Activated B cell treated with CpG ODN at 0.5 μM for 24 hours (primary cell): Measurements from ENCODE around the gene SMOC2. TPM values are rescaled to one million over a fixed set of nuclear protein-coding genes. Genes with fewer than 3 reads are reported as not detected.

ENCODE experiments used
- ATAC-seq: fragments of 200-7000 bp; cut with Tn5 transposase; one replicate; pipeline ENCODE4 v1.10.0; 2021; ENCODE audit warnings: low read depth, mild to moderate bottlenecking, moderate library complexity
- CTCF ChIA-PET: fragments of 350-600 bp; sonication (Branson Sonifier 250); formaldehyde crosslinking; loops from one replicate; lab custom pipeline; 2021; ENCODE audit warnings: antibody characterized with exemption; lab: Charles Lee
- POLR2A ChIA-PET: fragments of 350-600 bp; sonication (Branson Sonifier 250); formaldehyde crosslinking; loops from one replicate; lab custom pipeline; 2021; ENCODE audit warnings: antibody characterized with exemption; lab: Charles Lee
- DNase-seq: peaks from one replicate; pipeline ENCODE4 v3.0.0; 2022
- H3K27ac Mint-ChIP-seq: one replicate; pipeline ENCODE4 v1.8.0; 2020; ENCODE audit warnings: mixed read lengths
- H3K27me3 Mint-ChIP-seq: one replicate; pipeline ENCODE4 v1.8.0; 2021; ENCODE audit warnings: mixed read lengths
- H3K36me3 Mint-ChIP-seq: one replicate; pipeline ENCODE4 v1.8.0; 2021; ENCODE audit warnings: low read depth, mixed read lengths
- H3K4me1 Mint-ChIP-seq: one replicate; pipeline ENCODE4 v1.8.0; 2021; ENCODE audit warnings: mixed read lengths
- H3K4me3 Mint-ChIP-seq: one replicate; pipeline ENCODE4 v1.8.0; 2020; ENCODE audit warnings: mild to moderate bottlenecking, mixed read lengths
- H3K9me3 Mint-ChIP-seq: one replicate; pipeline ENCODE4 v1.8.0; 2020; ENCODE audit warnings: mixed read lengths
- intact Hi-C: fragments of 100-400 bp; cut with micrococcal nuclease; formaldehyde crosslinking; loops from one replicate; pipeline ENCODE4 v1.15.1; 2024
- total RNA-seq: library from RNA; stranded (reverse); gene quantifications from 2 replicates; pipeline ENCODE4 v1.2.3, GENCODE V29; 2022
- TF ChIP-seq, protein P1 (sequence below): fragments of 200-600 bp; IDR thresholded peaks from one replicate; pipeline ENCODE4 v1.8.0; 2022; ENCODE audit warnings: antibody characterized with exemption, mild to moderate bottlenecking

SMOC2 gene
- total RNA-seq, 1 donor from 2014 or later = not detected

DNA sequence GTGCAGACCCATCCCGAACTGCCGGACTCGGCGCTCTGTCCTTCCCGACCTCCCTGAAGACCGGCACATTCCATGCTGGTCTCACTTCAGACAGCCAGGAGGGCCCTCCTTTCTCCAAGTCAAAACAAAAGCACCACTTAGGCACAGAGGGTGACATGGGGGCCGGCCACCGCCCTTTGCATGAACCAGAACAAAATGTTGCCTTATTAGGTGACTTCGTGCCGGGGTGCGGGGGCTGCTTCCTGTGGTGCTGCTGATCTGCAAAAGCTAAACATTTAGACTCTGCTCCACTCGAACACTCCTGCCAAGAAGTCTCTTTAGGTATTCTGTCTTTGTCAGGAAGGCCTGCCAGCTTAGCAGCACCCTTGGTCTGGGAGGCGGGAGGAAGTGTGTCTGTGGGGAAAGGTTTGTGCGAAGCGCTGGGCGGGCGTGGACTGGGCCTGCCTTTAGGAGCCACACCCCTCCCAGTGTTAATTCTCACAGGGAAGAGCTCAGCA is 133.8 kb downstream of the SMOC2 start:
- Mint-ChIP-seq H3K27me3 (no peaks in the 10 kb centered on the region), H3K4me3 (no peak overlapping the region), H3K9me3 (no peaks in the 10 kb centered on the region), H3K27ac (no peak overlapping the region), H3K4me1 (no peaks in the 10 kb centered on the region), H3K36me3 (no peaks in the 10 kb centered on the region)
- ATAC-seq (no peak), DNase-seq (no peak)
- TF ChIP-seq, protein P1, sequence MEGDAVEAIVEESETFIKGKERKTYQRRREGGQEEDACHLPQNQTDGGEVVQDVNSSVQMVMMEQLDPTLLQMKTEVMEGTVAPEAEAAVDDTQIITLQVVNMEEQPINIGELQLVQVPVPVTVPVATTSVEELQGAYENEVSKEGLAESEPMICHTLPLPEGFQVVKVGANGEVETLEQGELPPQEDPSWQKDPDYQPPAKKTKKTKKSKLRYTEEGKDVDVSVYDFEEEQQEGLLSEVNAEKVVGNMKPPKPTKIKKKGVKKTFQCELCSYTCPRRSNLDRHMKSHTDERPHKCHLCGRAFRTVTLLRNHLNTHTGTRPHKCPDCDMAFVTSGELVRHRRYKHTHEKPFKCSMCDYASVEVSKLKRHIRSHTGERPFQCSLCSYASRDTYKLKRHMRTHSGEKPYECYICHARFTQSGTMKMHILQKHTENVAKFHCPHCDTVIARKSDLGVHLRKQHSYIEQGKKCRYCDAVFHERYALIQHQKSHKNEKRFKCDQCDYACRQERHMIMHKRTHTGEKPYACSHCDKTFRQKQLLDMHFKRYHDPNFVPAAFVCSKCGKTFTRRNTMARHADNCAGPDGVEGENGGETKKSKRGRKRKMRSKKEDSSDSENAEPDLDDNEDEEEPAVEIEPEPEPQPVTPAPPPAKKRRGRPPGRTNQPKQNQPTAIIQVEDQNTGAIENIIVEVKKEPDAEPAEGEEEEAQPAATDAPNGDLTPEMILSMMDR = no peak
- ChIA-PET CTCF (no interaction called here), POLR2A (no interaction called here)
- intact Hi-C loops = no loop called here

DNA sequence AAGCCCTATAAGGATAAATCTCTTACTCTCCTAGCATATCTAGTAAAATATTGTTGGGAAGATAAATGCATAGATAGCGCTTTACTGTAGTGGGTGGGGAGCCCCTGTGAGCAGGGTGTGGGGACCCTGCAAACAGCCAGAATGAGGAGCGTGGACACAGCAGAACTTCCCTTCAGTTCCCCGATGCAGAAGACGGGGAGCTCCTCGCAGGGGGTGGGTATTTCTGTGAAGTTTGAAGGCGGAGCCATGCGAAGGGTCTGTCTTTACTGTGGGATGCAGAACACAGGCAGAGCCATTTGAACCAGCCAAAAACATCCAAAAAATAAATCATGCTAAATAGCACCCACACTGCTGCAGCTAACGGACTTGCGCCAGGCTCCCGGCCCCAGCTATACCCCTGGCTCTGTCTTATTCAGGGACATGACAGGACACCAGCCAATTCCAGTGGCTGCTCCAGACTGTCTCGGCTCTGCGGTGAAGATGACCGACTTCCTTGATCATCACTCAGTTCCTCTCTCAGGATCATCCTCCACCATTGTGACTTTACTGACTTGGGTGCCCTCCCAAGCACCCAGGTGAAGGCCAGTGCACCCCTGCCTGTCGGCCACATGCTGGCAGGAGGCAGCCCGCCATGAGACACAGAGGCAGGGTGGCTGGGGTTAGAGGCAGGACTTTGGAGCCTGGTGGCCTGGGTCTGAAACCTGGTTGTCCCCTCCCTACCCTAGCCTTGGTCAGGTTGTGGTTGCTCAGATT is 134.5 kb downstream of the SMOC2 start:
- Mint-ChIP-seq H3K27me3 (no peaks in the 10 kb centered on the region), H3K27ac (no peak overlapping the region), H3K4me1 (no peaks in the 10 kb centered on the region), H3K9me3 (no peaks in the 10 kb centered on the region), H3K4me3 (no peak overlapping the region), H3K36me3 (no peaks in the 10 kb centered on the region)
- no peak for DNase-seq
- ChIA-PET POLR2A (no interaction called here), CTCF (no interaction called here)
- intact Hi-C loops = no loop called here
- TF ChIP-seq, protein P1 = no peak
- ATAC-seq = no peak

DNA sequence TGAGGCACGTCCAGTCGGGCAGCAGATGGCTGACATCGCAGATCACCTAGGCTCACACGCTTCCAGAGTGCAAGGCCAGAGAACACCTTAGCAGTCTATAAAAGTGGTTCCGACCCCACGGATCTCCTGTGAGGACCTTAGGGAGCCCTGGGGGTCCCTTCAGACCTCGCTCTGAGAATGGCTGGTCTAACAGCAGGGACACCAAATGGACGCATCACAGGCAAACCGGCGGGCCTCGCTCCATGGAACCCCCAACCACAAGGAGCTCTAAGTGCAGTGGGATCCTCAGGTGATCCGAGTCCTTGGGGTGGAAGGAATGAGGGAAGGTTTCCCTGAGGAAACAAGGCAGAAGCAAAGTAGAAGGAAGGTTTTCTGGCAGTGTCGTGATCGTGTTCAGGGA is 135.4 kb downstream of the SMOC2 start:
- Mint-ChIP-seq H3K4me3 (no peak overlapping the region), H3K4me1 (no peaks in the 10 kb centered on the region), H3K27me3 (no peaks in the 10 kb centered on the region), H3K27ac (no peak overlapping the region), H3K36me3 (no peaks in the 10 kb centered on the region), H3K9me3 (no peaks in the 10 kb centered on the region)
- CTCF ChIA-PET = no interaction called here
- ATAC-seq (no peak), DNase-seq (no peak)
- intact Hi-C loops = no loop called here
- TF ChIP-seq, protein P1 = no peak
- POLR2A ChIA-PET = no interaction called here

DNA sequence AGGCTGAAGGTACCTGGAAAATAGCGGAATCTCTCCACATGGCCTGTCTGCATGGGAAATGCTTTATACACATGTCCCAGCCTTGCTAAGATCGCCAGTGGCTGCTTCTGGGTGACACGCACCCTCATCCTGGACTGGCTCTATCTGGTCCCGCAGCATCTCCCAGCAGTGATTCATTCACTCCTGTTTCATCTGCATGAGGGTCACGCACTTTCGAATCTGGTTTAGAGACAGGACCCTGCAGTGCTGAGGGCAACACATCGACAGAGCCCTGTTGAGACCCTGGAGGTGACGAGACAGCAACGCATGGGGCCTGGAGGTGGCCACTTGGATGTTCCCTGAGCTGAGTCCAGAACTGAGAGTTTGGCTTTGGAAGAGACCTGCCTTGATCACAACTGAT is 136.5 kb downstream of the SMOC2 start:
- no peak overlapping the region for H3K27ac Mint-ChIP-seq
- intact Hi-C loops = no loop called here
- no peaks in the 10 kb centered on the region for H3K4me1 Mint-ChIP-seq
- TF ChIP-seq, protein P1 = no peak
- POLR2A ChIA-PET = no interaction called here
- CTCF ChIA-PET = no interaction called here
- no peaks in the 10 kb centered on the region for H3K27me3 Mint-ChIP-seq
- H3K4me3 Mint-ChIP-seq = no peak overlapping the region
- H3K9me3 Mint-ChIP-seq = no peaks in the 10 kb centered on the region
- no peaks in the 10 kb centered on the region for H3K36me3 Mint-ChIP-seq
- DNase-seq (no peak), ATAC-seq (no peak)

DNA sequence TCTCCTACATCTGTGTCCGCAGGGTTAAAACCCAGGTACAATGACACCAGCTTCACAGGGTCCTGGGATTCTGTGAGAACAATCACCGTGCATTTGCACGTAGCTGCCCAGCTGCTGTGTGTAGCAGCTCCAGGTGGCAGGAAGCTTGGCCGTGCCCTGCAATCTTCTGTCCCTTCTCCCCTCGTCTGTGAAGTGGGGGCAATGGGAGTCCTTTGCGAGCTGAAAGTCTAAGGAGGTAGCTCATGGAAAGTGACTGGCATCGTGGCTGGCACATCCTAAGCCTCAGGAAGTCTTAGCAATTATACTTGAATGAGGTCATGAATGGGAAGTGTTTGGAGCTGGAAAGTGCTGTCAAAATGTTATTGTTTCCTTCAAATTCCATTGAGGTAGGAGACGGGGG is 137.1 kb downstream of the SMOC2 start:
- POLR2A ChIA-PET = no interaction called here

More for the DNA sequence above, 137.1 kb downstream of the SMOC2 start:
- Mint-ChIP-seq H3K4me1 (no peaks in the 10 kb centered on the region), H3K36me3 (no peaks in the 10 kb centered on the region), H3K27me3 (no peaks in the 10 kb centered on the region), H3K27ac (no peak overlapping the region), H3K9me3 (no peaks in the 10 kb centered on the region), H3K4me3 (no peak overlapping the region)
- ATAC-seq (no peak), DNase-seq (no peak)
- CTCF ChIA-PET = no interaction called here
- TF ChIP-seq, protein P1 = no peak
- intact Hi-C loops = no loop called here
